Upper lobe of left lung (tissue), 4 donors: Measurements from ENCODE around the gene MARS1.
"Not testable (repeated sequence)": the region's sequence is repeated elsewhere in the genome, so short reads cannot be mapped to it uniquely, and the experiment has no call there.

ENCODE experiments used
- POLR2A ChIP-seq, 4 donors: fragments of 450-650 bp; IDR thresholded peaks; one replicate each; pipeline ENCODE4 v1.5.1; 2016 to 2017; ENCODE audit warnings: antibody characterized with exemption in 4 of 4, mild to moderate bottlenecking in 2 of 4
- POLR2AphosphoS5 ChIP-seq, 2 donors: sonication (generic); formaldehyde crosslinking; IDR thresholded peaks; one replicate each; pipeline ENCODE4 v1.5.1; 2017; ENCODE audit warnings: antibody characterized with exemption in 2 of 2
- TF ChIP-seq, protein P1 (sequence below), 6 experiments: fragments of 450-650 bp in 4 of 6; fragments of 200-600 bp in 2 of 6; sonication (generic) in 2 of 6; IDR thresholded peaks; one replicate each; pipeline ENCODE4 v1.5.1; 2016 to 2019; ENCODE audit warnings: antibody characterized with exemption in 6 of 6

DNA sequence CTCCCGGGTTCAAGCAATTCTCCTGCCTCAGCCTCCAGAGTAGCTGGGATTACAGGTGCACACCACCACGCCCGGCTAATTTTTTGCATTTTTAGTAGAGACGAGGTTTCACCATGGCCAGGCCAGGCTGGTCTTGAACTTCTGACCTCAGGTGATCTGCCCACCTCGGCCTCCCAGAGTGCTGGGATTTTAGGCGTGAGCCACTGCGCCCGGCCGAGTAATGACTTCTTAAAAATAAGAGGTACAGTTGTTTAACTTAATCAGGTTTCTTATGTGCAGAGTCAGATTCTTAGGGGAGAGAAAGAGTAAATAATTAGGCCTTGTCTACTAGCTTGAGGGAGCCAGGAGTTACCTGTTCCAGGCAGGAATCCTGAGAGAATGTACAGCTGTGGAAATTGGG, 26.4 kb downstream of the MARS1 start:
- TF ChIP-seq, protein P1, sequence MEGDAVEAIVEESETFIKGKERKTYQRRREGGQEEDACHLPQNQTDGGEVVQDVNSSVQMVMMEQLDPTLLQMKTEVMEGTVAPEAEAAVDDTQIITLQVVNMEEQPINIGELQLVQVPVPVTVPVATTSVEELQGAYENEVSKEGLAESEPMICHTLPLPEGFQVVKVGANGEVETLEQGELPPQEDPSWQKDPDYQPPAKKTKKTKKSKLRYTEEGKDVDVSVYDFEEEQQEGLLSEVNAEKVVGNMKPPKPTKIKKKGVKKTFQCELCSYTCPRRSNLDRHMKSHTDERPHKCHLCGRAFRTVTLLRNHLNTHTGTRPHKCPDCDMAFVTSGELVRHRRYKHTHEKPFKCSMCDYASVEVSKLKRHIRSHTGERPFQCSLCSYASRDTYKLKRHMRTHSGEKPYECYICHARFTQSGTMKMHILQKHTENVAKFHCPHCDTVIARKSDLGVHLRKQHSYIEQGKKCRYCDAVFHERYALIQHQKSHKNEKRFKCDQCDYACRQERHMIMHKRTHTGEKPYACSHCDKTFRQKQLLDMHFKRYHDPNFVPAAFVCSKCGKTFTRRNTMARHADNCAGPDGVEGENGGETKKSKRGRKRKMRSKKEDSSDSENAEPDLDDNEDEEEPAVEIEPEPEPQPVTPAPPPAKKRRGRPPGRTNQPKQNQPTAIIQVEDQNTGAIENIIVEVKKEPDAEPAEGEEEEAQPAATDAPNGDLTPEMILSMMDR (IDR thresholded peaks at IDR 0.05): not testable (repeated sequence)
- not testable (repeated sequence) for TF ChIP-seq POLR2A, POLR2AphosphoS5 (IDR thresholded peaks at IDR 0.05)
